T-cell (primary cell): Measurements from ENCODE around the gene SOX10. TPM values are rescaled to one million over a fixed set of nuclear protein-coding genes. Genes with fewer than 3 reads are reported as not detected.

Source experiments
- ATAC-seq, 4 experiments: fragments of 200-7000 bp in 3 of 4; fragments of 150-1000 bp in 1 of 4; cut with Tn5 transposase; replicated peaks in 1 of 4; 1 replicate in 3 of 4; 2 replicates in 1 of 4; pipeline ENCODE4 v1.10.0; 2021; ENCODE audit warnings: moderate library complexity in 3 of 4, mild to moderate bottlenecking in 2 of 4, moderate number of reproducible peaks in 1 of 4
- CTCF ChIA-PET, 2 donors: fragments of 300-600 bp; sonication (Branson Sonifier 250); formaldehyde crosslinking; loops; one replicate each; lab custom pipeline; 2022; ENCODE audit warnings: antibody characterized with exemption in 2 of 2; lab: Charles Lee
- POLR2A ChIA-PET, 2 donors: fragments of 300-600 bp; sonication (Branson Sonifier 250); formaldehyde crosslinking; loops; one replicate each; lab custom pipeline; 2022; ENCODE audit warnings: antibody characterized with exemption in 2 of 2; lab: Charles Lee
- DNase-seq, 35 experiments: peaks; one replicate each; pipeline versions ENCODE4 v3.0.0 to v3.0.0-alpha.2; 2013 to 2023
- H3K27ac ChIP-seq: one replicate; pipeline ENCODE4 v1.5.1; 2013; ENCODE audit warnings: low read length
- H3K27me3 ChIP-seq, 2 experiments: replicated peaks in 1 of 2; 1 replicate in 1 of 2; 2 replicates in 1 of 2; pipeline versions ENCODE4 v1.6.1 to v1.7.0; 2013; ENCODE audit warnings: low read length in 1 of 2, mixed read lengths in 1 of 2; ENCODE audit not compliant: control insufficient read depth in 2 of 2, insufficient read depth in 2 of 2; ENCODE audit errors: extremely low read depth in 1 of 2
- H3K36me3 ChIP-seq, 2 donors: 1 replicate in 1 of 2; 2 replicates in 1 of 2; pipeline versions ENCODE4 v1.6.1 to v1.7.0; 2013; ENCODE audit warnings: low read length in 1 of 2; ENCODE audit not compliant: control insufficient read depth in 2 of 2, insufficient read depth in 1 of 2; ENCODE audit errors: extremely low read depth in 1 of 2
- H3K4me1 ChIP-seq, 2 experiments: 1 replicate in 1 of 2; 2 replicates in 1 of 2; pipeline versions ENCODE4 v1.6.1 to v1.7.0; 2013; ENCODE audit warnings: low read length in 2 of 2, mixed read lengths in 1 of 2; ENCODE audit not compliant: insufficient read depth in 2 of 2, control insufficient read depth in 1 of 2; ENCODE audit errors: extremely low read depth in 1 of 2
- H3K4me3 ChIP-seq, 2 donors: 1 replicate in 1 of 2; 2 replicates in 1 of 2; pipeline versions ENCODE4 v1.5.1 to v1.7.0; 2013; ENCODE audit warnings: mild to moderate bottlenecking in 2 of 2, low read length in 1 of 2, moderate library complexity in 1 of 2; ENCODE audit not compliant: control insufficient read depth in 1 of 2; ENCODE audit errors: extremely low read depth in 1 of 2
- H3K9me3 ChIP-seq: 2 replicates; pipeline ENCODE4 v1.7.0; 2013
- H3K27ac Mint-ChIP-seq, 2 donors: one replicate each; pipeline ENCODE4 v1.8.0; 2020 to 2021; ENCODE audit warnings: mild to moderate bottlenecking in 2 of 2, mixed read lengths in 2 of 2
- H3K27me3 Mint-ChIP-seq, 2 donors: one replicate each; pipeline ENCODE4 v1.8.0; 2021 to 2022; ENCODE audit warnings: mixed read lengths in 2 of 2
- H3K36me3 Mint-ChIP-seq: one replicate; pipeline ENCODE4 v1.8.0; 2021; ENCODE audit warnings: mixed read lengths
- H3K4me1 Mint-ChIP-seq, 3 donors: one replicate each; pipeline ENCODE4 v1.8.0; 2020 to 2022; ENCODE audit warnings: mixed read lengths in 3 of 3, mild to moderate bottlenecking in 1 of 3
- H3K4me3 Mint-ChIP-seq, 3 donors: one replicate each; pipeline ENCODE4 v1.8.0; 2020 to 2022; ENCODE audit warnings: mild to moderate bottlenecking in 3 of 3, mixed read lengths in 3 of 3, moderate library complexity in 3 of 3
- H3K9me3 Mint-ChIP-seq, 3 donors: one replicate each; pipeline ENCODE4 v1.8.0; 2020 to 2022; ENCODE audit warnings: mixed read lengths in 3 of 3
- WGBS: methylation state at CpG from one replicate; pipeline ENCODE4 v1.1.5; 2013; ENCODE audit warnings: missing lambda C conversion rate; ENCODE audit not compliant: insufficient coverage; 5-methylcytosine and 5-hydroxymethylcytosine counted together
- total RNA-seq, 35 experiments: library from RNA in 6 of 35; stranded (reverse) in 6 of 35; fragments of 120-200 nt in 1 of 35; gene quantifications; one replicate each; pipeline versions ENCODE4 v1.2.1 to v1.2.4 and lab custom pipeline; 2013 to 2026

SOX10 gene
- total RNA-seq: not detected
- total RNA-seq (2013): not detected
- 0 to 0.10 (median 0) reads per million in 29 experiments for total RNA-seq (lab: John Stamatoyannopoulos, UW)

DNA sequence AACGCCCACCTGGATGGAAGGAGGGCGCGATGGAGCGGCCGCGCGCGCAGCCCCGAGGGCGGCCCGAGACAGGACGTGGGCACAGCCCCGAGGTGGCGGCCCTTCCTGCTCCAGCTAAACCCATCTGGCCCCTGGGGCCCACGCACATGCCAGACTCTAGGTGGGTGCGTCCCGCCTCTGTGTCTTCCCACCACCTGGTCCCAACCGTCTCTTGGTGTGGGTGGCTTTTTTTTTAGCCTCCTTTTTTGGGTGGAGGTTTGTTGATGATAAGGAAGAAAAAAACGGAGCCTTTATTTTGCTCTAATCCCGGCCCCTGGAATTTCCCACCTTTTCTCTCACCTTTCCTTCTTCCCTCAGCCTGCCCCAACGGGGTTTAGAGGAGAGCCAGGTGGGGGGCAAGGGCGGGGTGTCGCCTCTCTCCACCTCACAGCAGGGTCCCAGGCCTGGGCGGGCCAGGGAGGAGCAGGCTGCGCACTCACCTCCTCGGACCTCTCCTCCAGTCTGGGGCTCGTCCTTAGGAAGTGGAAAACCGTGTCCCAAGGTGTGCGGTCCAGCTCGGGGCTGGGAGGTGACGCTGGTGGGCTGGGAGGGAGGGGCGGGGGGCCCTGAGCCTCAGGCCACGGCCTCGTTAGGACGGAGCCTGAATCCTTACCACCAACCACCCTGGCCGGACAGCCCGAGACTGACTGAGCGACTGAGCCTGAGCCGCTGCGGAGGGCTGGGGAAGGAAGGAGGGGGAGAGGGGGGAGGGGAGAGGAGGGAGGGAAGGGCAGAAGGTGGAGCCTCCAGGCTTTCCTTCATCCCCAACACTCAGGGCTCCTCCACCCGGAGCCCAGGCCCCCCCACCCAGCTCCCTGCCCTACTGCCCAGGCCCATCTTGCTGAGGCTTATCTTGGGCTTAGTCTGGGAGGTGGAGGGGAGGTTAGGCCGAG, at the start of gene SOX10:
Gene SOX10, minus strand, starts transcription at position 696 of the 932 bp plus-strand sequence. CDS start 771 bp downstream, outside the sequence.
- Mint-ChIP-seq H3K4me1 (no peaks in the 10 kb centered on the region), H3K27me3 (no peaks in the 10 kb centered on the region), H3K9me3 (no peaks in the 10 kb centered on the region), H3K36me3 (peaks cover 5% of the 10 kb centered on the region), H3K4me3 (no peak within 1 kb of the TSS), H3K27ac (no peak within 1 kb of the TSS)
- POLR2A ChIA-PET: no interaction called here
- 82% methylated on average over 2 of the region's 42 CpGs for WGBS
- no peak within 1 kb of the TSS for H3K4me3 ChIP-seq
- DNase-seq: no peak
- no peaks in the 10 kb centered on the region for H3K9me3 ChIP-seq
- CTCF ChIA-PET: interaction anchor here in 1 of 2 donors (0.7 kb wide), 1 partner anchor 1172 kb away, joined by 3 read pairs; no protein-coding TSS in a partner anchor
- H3K4me1 ChIP-seq: no peaks in the 10 kb centered on the region
- ATAC-seq: no peak
- no peak within 1 kb of the TSS for H3K27ac ChIP-seq
- H3K27me3 ChIP-seq: no peaks in the 10 kb centered on the region
- H3K36me3 ChIP-seq: no peaks in the 10 kb centered on the region

DNA sequence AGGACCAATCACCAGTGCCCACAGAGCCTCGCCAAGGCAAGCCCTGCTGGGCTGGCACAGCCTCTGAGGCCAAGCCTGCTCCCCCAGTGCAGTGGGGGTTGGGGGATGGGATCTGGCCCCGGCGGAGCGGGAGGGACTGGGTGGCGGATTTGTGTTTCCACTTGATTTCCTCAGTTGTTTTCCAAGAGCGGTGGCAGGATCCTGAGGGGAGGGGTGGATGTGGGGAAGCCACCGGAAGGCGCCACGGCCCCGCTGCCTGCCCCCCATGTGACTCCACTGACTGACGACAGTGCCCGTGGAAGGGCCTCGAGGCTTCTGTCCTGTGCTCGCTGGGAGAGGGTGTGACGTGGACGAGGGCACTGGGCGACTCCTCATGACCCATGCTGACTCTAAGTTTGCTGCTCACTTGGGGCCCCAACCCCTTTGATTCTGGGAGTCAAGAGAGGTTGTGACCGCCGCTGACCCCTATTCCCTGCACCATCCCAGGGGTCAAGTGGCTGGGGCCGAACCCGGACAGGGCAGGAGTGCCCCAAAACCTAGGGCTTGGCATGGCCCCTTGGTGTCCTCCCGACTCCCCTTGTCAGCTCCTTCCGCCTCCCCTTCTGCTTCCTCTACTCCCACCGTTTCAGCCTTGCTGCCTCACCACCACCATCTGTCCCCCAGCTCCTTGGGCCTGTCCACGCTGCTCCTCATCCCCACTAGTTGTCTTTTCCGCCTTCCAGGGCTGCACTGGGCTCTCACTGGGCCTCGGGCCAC, 49.3 kb upstream of the SOX10 start:
- Histone ChIP-seq H3K36me3 (no peaks in the 10 kb centered on the region), H3K9me3 (no peaks in the 10 kb centered on the region), H3K27ac (no peak overlapping the region), H3K4me3 (no peak overlapping the region), H3K4me1 (no peaks in the 10 kb centered on the region), H3K27me3 (peaks cover 0 to 2% of the 10 kb centered on the region in 2 experiments)
- Mint-ChIP-seq H3K27ac (no peak overlapping the region), H3K27me3 (no peaks in the 10 kb centered on the region), H3K4me3 (no peak overlapping the region), H3K4me1 (no peaks in the 10 kb centered on the region), H3K36me3 (no peaks in the 10 kb centered on the region), H3K9me3 (no peaks in the 10 kb centered on the region)
- CTCF ChIA-PET: interaction anchor here in 1 of 2 donors (0.6 kb wide), 1 partner anchor 10 kb away, joined by 3 read pairs; no protein-coding TSS in a partner anchor
- ATAC-seq: no peak
- POLR2A ChIA-PET: no interaction called here
- WGBS: 84% methylated on average over 23 of the region's 27 CpGs
- no peak for DNase-seq

DNA sequence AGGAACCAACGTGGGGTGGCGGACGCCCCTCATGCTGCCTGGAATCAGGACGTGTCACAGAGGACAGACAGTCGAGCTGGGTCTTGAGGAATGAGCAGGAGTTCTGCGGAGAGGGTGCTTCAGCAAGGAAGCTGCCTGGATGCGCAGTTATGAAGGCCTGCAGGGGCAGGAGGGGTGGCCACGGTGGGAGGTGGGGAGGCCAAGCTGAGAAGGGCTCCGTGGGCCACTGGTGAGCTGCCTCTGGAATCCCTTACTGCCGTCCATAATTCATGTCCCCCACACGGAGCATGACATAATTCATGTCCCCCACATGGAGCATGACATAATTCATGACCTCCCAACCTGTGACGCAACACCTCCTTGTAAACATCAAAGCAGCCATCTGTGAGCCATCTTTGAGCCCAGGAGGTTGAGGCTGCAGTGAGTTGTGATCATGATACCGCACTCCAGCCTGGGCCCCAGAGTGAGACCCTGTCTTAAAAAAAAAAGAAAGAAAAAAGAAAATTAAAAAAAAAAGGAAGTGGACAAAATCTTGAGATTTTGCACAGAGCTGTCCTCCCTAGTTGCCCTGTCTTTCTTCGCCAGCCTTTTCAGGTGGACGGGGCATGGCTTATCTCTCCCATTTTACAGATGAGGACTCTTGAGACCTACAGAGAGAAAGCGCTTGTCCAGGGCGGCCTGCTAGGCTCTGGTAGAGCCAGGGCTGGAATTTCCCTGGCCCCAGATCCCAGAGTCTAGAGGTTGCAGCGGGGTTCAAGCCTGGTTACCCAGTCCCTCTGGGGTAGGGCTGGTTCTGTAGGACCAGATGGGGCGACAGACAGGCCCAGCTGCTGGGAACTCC, 48.5 kb upstream of the SOX10 start:
- H3K9me3 ChIP-seq: no peaks in the 10 kb centered on the region
- H3K4me1 ChIP-seq: no peaks in the 10 kb centered on the region
- Mint-ChIP-seq H3K4me1 (no peaks in the 10 kb centered on the region), H3K36me3 (no peaks in the 10 kb centered on the region), H3K4me3 (no peak overlapping the region), H3K9me3 (no peaks in the 10 kb centered on the region), H3K27ac (no peak overlapping the region), H3K27me3 (no peaks in the 10 kb centered on the region)
- 82% methylated on average over 14 of the region's 19 CpGs for WGBS
- ChIA-PET CTCF (interaction anchor here in 1 of 2 donors (0.6 kb wide), 1 partner anchor 9 kb away, joined by 3 read pairs; no protein-coding TSS in a partner anchor), POLR2A (no interaction called here)
- ATAC-seq (no peak), DNase-seq (no peak)
- no peak overlapping the region for H3K4me3 ChIP-seq
- no peaks in the 10 kb centered on the region for H3K36me3 ChIP-seq
- H3K27ac ChIP-seq: no peak overlapping the region
- peaks cover 0 to 2% of the 10 kb centered on the region in 2 experiments for H3K27me3 ChIP-seq

DNA sequence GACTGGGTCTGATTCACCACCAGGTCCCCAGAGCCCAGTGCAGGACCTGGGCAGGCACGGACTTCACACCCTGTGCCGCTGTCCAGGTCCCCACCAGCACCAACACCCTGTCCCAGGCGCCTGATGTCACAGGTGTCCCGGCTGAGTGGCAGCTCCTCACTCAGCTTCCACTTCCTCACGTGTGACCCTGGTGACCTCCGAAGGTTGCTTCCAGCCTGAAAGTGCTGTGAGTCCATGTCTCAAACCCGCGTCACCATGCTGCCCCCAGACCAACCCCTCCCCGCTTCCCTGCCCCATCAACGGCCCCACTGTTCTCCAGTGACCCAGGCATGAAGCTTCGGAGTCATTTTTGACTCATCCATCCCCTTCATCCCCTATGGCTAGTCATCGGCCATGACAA, 47.1 kb upstream of the SOX10 start:
- peaks cover 0 to 2% of the 10 kb centered on the region in 2 experiments for H3K27me3 ChIP-seq
- H3K4me3 Mint-ChIP-seq: no peak overlapping the region
- H3K36me3 ChIP-seq: no peaks in the 10 kb centered on the region
- ChIA-PET POLR2A (no interaction called here), CTCF (no interaction called here)
- H3K9me3 ChIP-seq: no peaks in the 10 kb centered on the region
- WGBS: 89% methylated on average over 7 of the region's 12 CpGs
- H3K9me3 Mint-ChIP-seq: no peaks in the 10 kb centered on the region
- H3K27ac Mint-ChIP-seq: no peak overlapping the region
- peaks cover 0 to 5% of the 10 kb centered on the region in 2 experiments for H3K4me1 ChIP-seq
- DNase-seq (no peak), ATAC-seq (no peak)
- H3K27me3 Mint-ChIP-seq: no peaks in the 10 kb centered on the region
- H3K36me3 Mint-ChIP-seq: no peaks in the 10 kb centered on the region
- no peak overlapping the region for H3K27ac ChIP-seq
- H3K4me1 Mint-ChIP-seq: no peaks in the 10 kb centered on the region
- H3K4me3 ChIP-seq: no peak overlapping the region

DNA sequence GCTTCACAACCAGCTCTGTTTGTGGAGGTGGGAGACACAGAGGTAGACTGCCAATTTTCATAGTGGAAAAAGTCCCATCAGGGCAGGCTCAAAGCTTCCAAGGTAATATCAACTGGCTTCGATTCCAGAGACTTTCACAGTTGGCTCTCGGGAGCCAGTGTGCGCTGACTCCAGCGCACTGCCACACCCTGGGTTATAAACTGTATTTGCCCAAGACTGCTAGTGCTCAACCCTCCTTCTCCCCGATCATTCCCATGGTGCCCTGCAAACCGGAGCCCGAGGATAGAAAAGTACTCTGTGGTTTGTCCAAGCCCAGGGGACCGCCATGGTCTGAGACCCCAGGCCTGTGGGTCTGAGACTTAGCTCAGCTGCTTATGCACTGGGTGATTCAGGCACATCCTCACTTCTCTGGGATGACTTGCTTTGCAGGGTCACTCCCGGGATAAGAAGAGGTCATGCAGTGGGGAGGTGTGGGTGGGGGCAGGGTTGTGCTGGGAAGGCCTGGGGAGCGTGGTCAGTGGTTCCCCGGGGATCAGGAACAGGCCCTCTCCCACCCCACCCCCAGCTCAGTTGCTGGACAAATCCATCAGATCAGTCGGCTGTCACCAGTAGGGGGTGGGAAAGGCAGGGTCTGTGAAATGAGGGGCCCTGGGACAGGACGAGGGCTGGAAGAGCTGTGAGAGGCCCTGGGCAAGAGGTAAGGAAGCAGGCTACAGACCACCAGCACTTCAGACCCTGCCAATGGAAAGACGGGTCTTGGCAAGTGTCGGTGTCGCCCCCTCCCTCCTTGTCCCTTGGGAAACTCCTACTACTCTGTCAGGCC, 46.2 kb upstream of the SOX10 start:
- POLR2A ChIA-PET: no interaction called here
- Mint-ChIP-seq H3K27me3 (no peaks in the 10 kb centered on the region), H3K36me3 (no peaks in the 10 kb centered on the region), H3K4me3 (no peak overlapping the region), H3K27ac (no peak overlapping the region), H3K4me1 (no peaks in the 10 kb centered on the region), H3K9me3 (no peaks in the 10 kb centered on the region)
- ATAC-seq (no peak), DNase-seq (no peak)
- Histone ChIP-seq H3K27me3 (peaks cover 0 to 5% of the 10 kb centered on the region in 2 experiments), H3K4me3 (no peak overlapping the region), H3K4me1 (peaks cover 0 to 5% of the 10 kb centered on the region in 2 experiments), H3K36me3 (no peaks in the 10 kb centered on the region), H3K9me3 (no peaks in the 10 kb centered on the region), H3K27ac (no peak overlapping the region)
- CTCF ChIA-PET: no interaction called here
- WGBS: 90% methylated on average over 10 of the region's 16 CpGs
